Thymus (tissue), 11 donors: ENCODE results near the gene RBM47. TPM values are rescaled to one million over a fixed set of nuclear protein-coding genes. Genes with fewer than 3 reads are reported as not detected.
"Not testable (repeated sequence)": the region's sequence is repeated elsewhere in the genome, so short reads cannot be mapped to it uniquely, and the experiment has no call there.

Source experiments
- DNase-seq, 9 donors: peaks; one replicate each; pipeline ENCODE4 v3.0.0-alpha.2; 2013; ENCODE audit warnings: low spot score in 9 of 9, low read depth in 6 of 9, missing footprints in 1 of 9
- H3K27ac ChIP-seq, 2 donors: one replicate each; pipeline ENCODE4 v1.5.1; 2013; ENCODE audit warnings: control low read depth in 1 of 2, low read depth in 1 of 2, low read length in 1 of 2, mild to moderate bottlenecking in 1 of 2, moderate library complexity in 1 of 2
- H3K27me3 ChIP-seq, 2 donors: one replicate each; pipeline ENCODE4 v1.5.1; 2013; ENCODE audit warnings: low read length in 1 of 2; ENCODE audit not compliant: control insufficient read depth in 2 of 2, insufficient read depth in 1 of 2
- H3K36me3 ChIP-seq, 2 donors: one replicate each; pipeline ENCODE4 v1.5.1; 2013; ENCODE audit warnings: low read length in 1 of 2, mild to moderate bottlenecking in 1 of 2, moderate library complexity in 1 of 2; ENCODE audit not compliant: control insufficient read depth in 2 of 2, insufficient read depth in 2 of 2
- H3K4me1 ChIP-seq, 2 donors: one replicate each; pipeline ENCODE4 v1.5.1; 2013; ENCODE audit warnings: low read length in 2 of 2; ENCODE audit not compliant: control insufficient read depth in 2 of 2, insufficient read depth in 2 of 2
- H3K4me3 ChIP-seq, 2 donors: one replicate each; pipeline ENCODE4 v1.5.1; 2013; ENCODE audit warnings: low read length in 2 of 2, control low read depth in 1 of 2, mild to moderate bottlenecking in 1 of 2
- H3K9me3 ChIP-seq, 2 donors: one replicate each; pipeline ENCODE4 v1.5.1; 2013; ENCODE audit warnings: low read length in 1 of 2, mild to moderate bottlenecking in 1 of 2; ENCODE audit not compliant: control insufficient read depth in 2 of 2, insufficient read depth in 1 of 2
- WGBS: extraction: QIAGEN DNeasy Blood & Tissue Kit; methylation state at CpG from one replicate; pipeline ENCODE4 v1.1.7; 2013; 5-methylcytosine and 5-hydroxymethylcytosine counted together
- polyA plus RNA-seq: library from polyadenylated mRNA; stranded (reverse); fragments of 200-250 nt; gene quantifications from one replicate; pipeline ENCODE4 v1.2.3, GENCODE V29; 2013
- total RNA-seq: library from RNA; stranded (reverse); fragments of 120-200 nt; gene quantifications from one replicate; pipeline ENCODE4 v1.2.4, GENCODE V29; 2013
- donor health status: healthy.

RBM47 gene
- total and polyA plus RNA-seq, 2 donors = 7.9 to 13.1 TPM

- not testable (repeated sequence) for H3K27ac ChIP-seq, H3K4me1 ChIP-seq, H3K9me3 ChIP-seq, H3K4me3 ChIP-seq, H3K36me3 ChIP-seq, H3K27me3 ChIP-seq, DNase-seq
- WGBS = 98% methylated on average over 5 of the region's 5 CpGs
Observed at GRCh38 chr4:40517081-40517480, 112.6 kb downstream of the RBM47 start.

GRCh38 chr4:40516651-40517050 lies 113.0 kb downstream of the RBM47 start:
- no peaks in the 10 kb centered on the region for H3K36me3 ChIP-seq
- no peak for DNase-seq
- H3K9me3 ChIP-seq = no peaks in the 10 kb centered on the region
- H3K27ac ChIP-seq = no peak overlapping the region
- 93% methylated on average over 4 of the region's 4 CpGs for WGBS
- H3K4me1 ChIP-seq = no peaks in the 10 kb centered on the region
- H3K27me3 ChIP-seq = no peaks in the 10 kb centered on the region
- H3K4me3 ChIP-seq = no peak overlapping the region

GRCh38 chr4:40515398-40516293 lies 114.0 kb downstream of the RBM47 start:
- no peak overlapping the region for H3K4me3 ChIP-seq
- H3K4me1 ChIP-seq = no peaks in the 10 kb centered on the region
- DNase-seq = no peak
- 95% methylated on average over 15 of the region's 15 CpGs for WGBS
- no peaks in the 10 kb centered on the region for H3K9me3 ChIP-seq
- no peaks in the 10 kb centered on the region for H3K36me3 ChIP-seq
- no peaks in the 10 kb centered on the region for H3K27me3 ChIP-seq
- H3K27ac ChIP-seq = no peak overlapping the region

GRCh38 chr4:40515037-40515397 lies 114.6 kb downstream of the RBM47 start:
- WGBS = 97% methylated on average over 2 of the region's 2 CpGs
- H3K36me3 ChIP-seq = no peaks in the 10 kb centered on the region
- DNase-seq = no peak
- H3K27me3 ChIP-seq = no peaks in the 10 kb centered on the region
- no peaks in the 10 kb centered on the region for H3K9me3 ChIP-seq
- H3K27ac ChIP-seq = no peak overlapping the region
- H3K4me1 ChIP-seq = no peaks in the 10 kb centered on the region
- no peak overlapping the region for H3K4me3 ChIP-seq

- Histone ChIP-seq H3K36me3 (no peaks in the 10 kb centered on the region), H3K27ac (no peak overlapping the region), H3K4me3 (no peak overlapping the region), H3K9me3 (no peaks in the 10 kb centered on the region), H3K27me3 (no peaks in the 10 kb centered on the region), H3K4me1 (no peaks in the 10 kb centered on the region)
- no peak for DNase-seq
- WGBS = 92% methylated on average over 11 of the region's 11 CpGs
Observed at GRCh38 chr4:40514497-40514951, 115.1 kb downstream of the RBM47 start.

GRCh38 chr4:40511036-40511614 lies 118.5 kb downstream of the RBM47 start:
- Histone ChIP-seq H3K27ac (no peak overlapping the region), H3K27me3 (no peaks in the 10 kb centered on the region), H3K4me1 (no peaks in the 10 kb centered on the region), H3K36me3 (no peaks in the 10 kb centered on the region), H3K9me3 (peaks cover 0 to 3% of the 10 kb centered on the region in 2 donors), H3K4me3 (no peak overlapping the region)
- 98% methylated on average over 9 of the region's 9 CpGs for WGBS
- no peak for DNase-seq

GRCh38 chr4:40507977-40508376 lies 121.7 kb downstream of the RBM47 start:
- no peaks in the 10 kb centered on the region for H3K36me3 ChIP-seq
- DNase-seq = no peak
- WGBS = 93% methylated on average over 11 of the region's 11 CpGs
- no peaks in the 10 kb centered on the region for H3K27me3 ChIP-seq
- H3K27ac ChIP-seq = no peak overlapping the region
- H3K4me1 ChIP-seq = peaks cover 0 to 5% of the 10 kb centered on the region in 2 donors
- H3K9me3 ChIP-seq = peaks cover 0 to 3% of the 10 kb centered on the region in 2 donors
- no peak overlapping the region for H3K4me3 ChIP-seq

- Histone ChIP-seq H3K27me3 (no peaks in the 10 kb centered on the region), H3K27ac (no peak overlapping the region), H3K36me3 (no peaks in the 10 kb centered on the region), H3K9me3 (peaks cover 0 to 3% of the 10 kb centered on the region in 2 donors), H3K4me1 (peaks cover 3 to 8% of the 10 kb centered on the region in 2 donors), H3K4me3 (no peak overlapping the region)
- DNase-seq = no peak
- WGBS = 98% methylated on average over 3 of the region's 3 CpGs
Observed at GRCh38 chr4:40506492-40506891, 123.2 kb downstream of the RBM47 start.

GRCh38 chr4:40506066-40506465 lies 123.6 kb downstream of the RBM47 start:
- H3K4me1 ChIP-seq = peaks cover 3 to 8% of the 10 kb centered on the region in 2 donors
- 94% methylated on average over 3 of the region's 3 CpGs for WGBS
- H3K9me3 ChIP-seq = peaks cover 0 to 3% of the 10 kb centered on the region in 2 donors
- H3K4me3 ChIP-seq = no peak overlapping the region
- no peaks in the 10 kb centered on the region for H3K27me3 ChIP-seq
- no peaks in the 10 kb centered on the region for H3K36me3 ChIP-seq
- DNase-seq = no peak
- H3K27ac ChIP-seq = no peak overlapping the region
